ENCODE results near the gene TANGO6.

Gene TANGO6

DNA sequence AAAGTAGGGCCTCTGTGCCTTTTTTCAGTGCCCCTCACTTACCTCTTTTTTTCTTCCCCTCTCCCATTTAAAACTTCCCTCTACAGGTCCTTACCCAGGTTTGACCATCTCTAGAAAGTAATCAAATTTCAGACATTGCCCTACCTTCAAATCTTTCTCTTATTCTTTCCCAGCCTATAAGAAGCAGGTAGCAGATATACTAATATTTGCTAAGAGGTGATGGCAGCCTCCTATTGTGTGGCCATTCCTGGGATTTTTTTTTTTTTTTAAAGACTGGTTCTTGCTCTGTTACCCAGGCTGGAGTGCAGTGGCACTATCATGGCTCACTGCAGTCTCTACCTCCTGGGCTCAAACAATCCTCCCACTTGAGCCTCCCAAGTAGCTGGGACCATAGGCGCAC lies 151.0 kb downstream of the TANGO6 start:
- Histone ChIP-seq H3K27ac (no peak overlapping the region), H3K9me3 (no peaks in the 10 kb centered on the region), H3K27me3 (no peaks in the 10 kb centered on the region), H3K4me1 (ENCODE audit: control insufficient read depth in 1 of 2, insufficient read depth in 1 of 2, low read depth in 1 of 2, low read length in 1 of 2) (no peaks in the 10 kb centered on the region), H3K36me3 (no peaks in the 10 kb centered on the region), H3K4me3 (ENCODE audit: low read depth in 1 of 2, low read length in 1 of 2) (no peak overlapping the region)
- TF ChIP-seq, protein P1, sequence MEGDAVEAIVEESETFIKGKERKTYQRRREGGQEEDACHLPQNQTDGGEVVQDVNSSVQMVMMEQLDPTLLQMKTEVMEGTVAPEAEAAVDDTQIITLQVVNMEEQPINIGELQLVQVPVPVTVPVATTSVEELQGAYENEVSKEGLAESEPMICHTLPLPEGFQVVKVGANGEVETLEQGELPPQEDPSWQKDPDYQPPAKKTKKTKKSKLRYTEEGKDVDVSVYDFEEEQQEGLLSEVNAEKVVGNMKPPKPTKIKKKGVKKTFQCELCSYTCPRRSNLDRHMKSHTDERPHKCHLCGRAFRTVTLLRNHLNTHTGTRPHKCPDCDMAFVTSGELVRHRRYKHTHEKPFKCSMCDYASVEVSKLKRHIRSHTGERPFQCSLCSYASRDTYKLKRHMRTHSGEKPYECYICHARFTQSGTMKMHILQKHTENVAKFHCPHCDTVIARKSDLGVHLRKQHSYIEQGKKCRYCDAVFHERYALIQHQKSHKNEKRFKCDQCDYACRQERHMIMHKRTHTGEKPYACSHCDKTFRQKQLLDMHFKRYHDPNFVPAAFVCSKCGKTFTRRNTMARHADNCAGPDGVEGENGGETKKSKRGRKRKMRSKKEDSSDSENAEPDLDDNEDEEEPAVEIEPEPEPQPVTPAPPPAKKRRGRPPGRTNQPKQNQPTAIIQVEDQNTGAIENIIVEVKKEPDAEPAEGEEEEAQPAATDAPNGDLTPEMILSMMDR (IDR thresholded peaks at IDR 0.05) = no peak

DNA sequence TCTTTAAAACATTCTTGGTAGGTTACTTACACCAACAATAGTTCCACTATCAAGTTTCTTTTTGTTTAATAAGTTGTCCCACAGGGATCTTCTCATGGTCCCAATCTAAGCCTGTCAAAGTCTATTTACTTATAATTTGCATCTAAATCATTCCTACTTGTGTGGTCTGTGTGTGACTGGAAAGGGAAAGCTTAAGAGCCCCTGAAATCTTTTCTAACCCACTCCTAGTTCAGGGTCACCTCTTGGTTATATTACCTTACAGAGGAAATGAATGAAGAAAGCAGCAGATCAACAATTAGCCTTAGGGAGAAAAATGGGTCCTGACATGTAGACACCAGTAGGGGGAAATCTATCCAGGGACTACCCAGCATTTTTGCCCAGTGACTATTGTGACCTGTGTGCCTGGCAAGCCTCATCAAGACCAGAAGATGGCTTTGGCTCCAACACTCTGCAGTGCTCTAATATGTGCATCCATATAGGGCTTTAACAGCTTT lies 151.7 kb downstream of the TANGO6 start:
- Histone ChIP-seq H3K4me3 (ENCODE audit: low read depth in 1 of 2, low read length in 1 of 2) (no peak overlapping the region), H3K36me3 (no peaks in the 10 kb centered on the region), H3K4me1 (ENCODE audit: control insufficient read depth in 1 of 2, insufficient read depth in 1 of 2, low read depth in 1 of 2, low read length in 1 of 2) (no peaks in the 10 kb centered on the region), H3K9me3 (no peaks in the 10 kb centered on the region), H3K27me3 (no peaks in the 10 kb centered on the region), H3K27ac (no peak overlapping the region)
- TF ChIP-seq, protein P1 (IDR thresholded peaks at IDR 0.05) = no peak

DNA sequence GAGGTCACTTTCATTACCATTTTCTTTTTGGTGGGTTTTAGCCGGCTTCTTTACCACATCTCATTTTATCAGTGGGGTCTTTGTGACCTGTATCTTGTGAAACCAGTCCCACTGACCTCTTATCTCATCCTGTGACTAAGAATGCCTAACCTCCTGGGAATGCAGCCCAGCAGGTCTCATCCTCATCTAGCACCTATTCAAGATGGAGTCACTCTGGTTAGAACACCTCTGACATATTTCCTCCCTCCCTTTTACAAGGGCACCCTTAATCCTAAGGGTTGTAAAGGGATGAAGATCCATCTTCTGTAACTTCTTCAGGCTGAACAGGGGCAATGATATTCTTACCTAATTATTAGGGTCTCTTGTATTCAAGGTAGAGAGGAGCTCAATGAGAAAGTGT lies 154.2 kb downstream of the TANGO6 start:
- Histone ChIP-seq H3K27me3 (no peaks in the 10 kb centered on the region), H3K27ac (no peak overlapping the region), H3K36me3 (no peaks in the 10 kb centered on the region), H3K4me3 (ENCODE audit: low read depth in 1 of 2, low read length in 1 of 2) (no peak overlapping the region), H3K4me1 (ENCODE audit: control insufficient read depth in 1 of 2, insufficient read depth in 1 of 2, low read depth in 1 of 2, low read length in 1 of 2) (no peaks in the 10 kb centered on the region), H3K9me3 (no peaks in the 10 kb centered on the region)
- TF ChIP-seq, protein P1 (IDR thresholded peaks at IDR 0.05) = no peak

DNA sequence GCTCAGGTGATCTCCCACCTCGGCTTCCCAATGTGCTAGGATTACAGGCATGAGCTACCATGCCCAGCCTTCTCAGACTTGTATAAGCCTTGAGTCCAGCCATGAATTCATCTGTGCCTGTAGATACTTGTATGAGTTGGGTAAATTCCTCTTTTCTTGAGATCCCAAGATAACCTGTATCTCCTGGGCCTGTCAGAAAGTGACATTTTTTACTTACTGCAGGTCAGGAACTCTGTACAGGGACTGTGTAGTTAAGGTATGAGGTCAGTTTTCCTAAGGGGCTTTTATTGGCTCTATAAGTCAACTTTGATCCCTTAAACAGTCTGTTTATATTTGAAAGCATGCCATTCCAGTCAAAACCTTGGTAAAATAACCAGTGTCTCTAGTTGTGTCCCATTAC lies 155.8 kb downstream of the TANGO6 start:
- Histone ChIP-seq H3K4me1 (ENCODE audit: control insufficient read depth in 1 of 2, insufficient read depth in 1 of 2, low read depth in 1 of 2, low read length in 1 of 2) (no peaks in the 10 kb centered on the region), H3K27ac (no peak overlapping the region), H3K36me3 (no peaks in the 10 kb centered on the region), H3K27me3 (no peaks in the 10 kb centered on the region), H3K9me3 (no peaks in the 10 kb centered on the region), H3K4me3 (ENCODE audit: low read depth in 1 of 2, low read length in 1 of 2) (no peak overlapping the region)
- TF ChIP-seq, protein P1 (IDR thresholded peaks at IDR 0.05) = no peak

DNA sequence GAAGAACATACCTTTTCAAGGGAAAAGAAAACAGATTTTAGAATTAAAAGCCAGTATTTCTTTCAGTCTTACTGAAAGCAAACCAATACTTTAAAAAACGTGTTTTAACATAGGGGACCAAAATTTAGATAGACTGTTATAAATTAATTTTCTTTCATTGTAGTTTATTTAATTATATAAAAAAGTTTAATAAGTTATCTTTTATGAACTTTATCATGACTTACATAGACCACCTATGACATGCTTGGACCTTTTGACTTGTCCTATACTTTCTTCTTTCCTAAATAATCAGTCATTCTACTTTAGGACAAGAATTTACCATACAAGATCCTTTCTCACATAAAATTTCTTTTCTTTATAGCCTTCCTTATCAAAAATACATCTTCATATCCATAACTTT lies 160.2 kb downstream of the TANGO6 start:
- Histone ChIP-seq H3K36me3 (no peaks in the 10 kb centered on the region), H3K27ac (no peak overlapping the region), H3K9me3 (no peaks in the 10 kb centered on the region), H3K27me3 (no peaks in the 10 kb centered on the region), H3K4me1 (ENCODE audit: control insufficient read depth in 1 of 2, insufficient read depth in 1 of 2, low read depth in 1 of 2, low read length in 1 of 2) (no peaks in the 10 kb centered on the region), H3K4me3 (ENCODE audit: low read depth in 1 of 2, low read length in 1 of 2) (no peak overlapping the region)
- TF ChIP-seq, protein P1 (IDR thresholded peaks at IDR 0.05) = no peak
